ENCODE data around the gene CEBPB.

The CEBPB gene

DNA sequence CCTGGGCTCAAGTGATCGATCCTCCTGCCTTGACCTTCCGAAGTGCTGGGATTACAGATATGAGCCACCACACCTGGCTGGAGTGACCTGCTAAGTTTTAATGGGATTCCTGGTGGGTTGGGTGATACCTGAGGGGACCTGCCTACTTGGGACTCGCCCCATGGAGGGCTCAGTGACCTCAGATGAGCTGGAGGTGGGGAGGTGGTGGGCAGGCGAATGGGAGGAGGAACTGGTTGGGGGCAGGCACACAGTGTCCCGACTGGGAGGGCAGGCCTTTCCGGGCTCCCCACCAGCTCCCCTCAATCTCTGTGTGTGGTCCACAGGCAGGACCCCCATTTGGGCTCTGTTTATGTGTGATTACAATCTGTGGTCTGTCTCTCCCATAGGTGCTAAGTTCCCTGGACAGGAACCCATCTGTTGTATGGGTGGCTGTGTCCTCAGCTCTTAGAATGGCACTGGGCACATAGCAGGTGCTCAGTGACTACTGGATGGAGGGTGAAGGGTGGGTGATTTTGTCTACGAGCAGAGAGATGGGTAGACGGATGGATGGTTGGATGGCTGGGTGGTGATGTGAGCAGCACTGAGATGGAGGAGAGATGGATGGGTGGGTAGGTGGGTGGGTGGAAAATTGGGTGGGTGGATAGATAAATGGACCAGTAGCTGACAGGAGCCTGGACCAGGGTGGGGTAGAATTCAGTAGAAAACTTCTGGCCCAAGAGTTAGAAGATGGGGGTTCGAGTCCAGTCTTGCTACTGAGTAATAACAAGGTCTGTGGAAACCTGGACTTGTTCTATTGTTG is 23.8 kb downstream of the CEBPB start:
- H3K4ac ChIP-seq (ENCODE audit: low read depth, low read length), result no peak overlapping the region

DNA sequence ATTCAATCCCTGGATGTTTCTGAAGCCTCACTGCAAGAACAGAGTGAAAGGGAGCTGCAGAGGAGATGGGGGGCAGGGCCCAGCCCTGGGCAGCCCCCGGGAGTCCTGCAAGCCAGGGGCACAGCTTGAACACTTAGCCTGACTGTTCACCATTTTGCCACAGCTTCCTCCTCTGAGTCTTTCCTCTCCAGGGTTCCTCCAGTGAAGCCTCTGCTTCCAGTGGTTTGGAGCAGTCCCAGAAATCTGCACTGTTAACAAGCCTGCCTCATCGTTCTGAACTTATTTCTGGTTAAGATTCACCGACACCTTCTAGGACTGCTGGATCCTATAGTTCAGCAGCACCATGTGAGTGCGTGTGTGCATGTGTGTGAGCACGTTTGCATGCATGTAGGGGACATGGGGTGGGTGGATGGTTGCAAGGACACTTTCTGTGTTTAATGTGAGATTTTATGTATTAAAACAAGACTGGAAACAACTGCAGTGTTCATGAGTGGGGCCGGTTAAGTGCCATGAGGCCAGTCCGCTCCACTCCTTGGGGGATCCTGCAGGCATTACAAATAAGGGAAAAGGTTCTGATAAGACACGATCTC is 24.6 kb downstream of the CEBPB start:
- no peaks in the 10 kb centered on the region for H3K79me1 ChIP-seq (ENCODE audit: low read length)
- DNase-seq, result no peak
- H3K4me2 ChIP-seq (ENCODE audit: low read length), result no peak overlapping the region
- H3K79me2 ChIP-seq (ENCODE audit: control insufficient read depth, insufficient read depth, low read length), result no peaks in the 10 kb centered on the region
- no CpG with 5 or more reads among the region's 8 CpGs for WGBS (ENCODE audit: extremely low coverage, insufficient coverage, low lambda C conversion rate)
- H2AK5ac ChIP-seq (ENCODE audit: low read length), result no peak overlapping the region
- no peak overlapping the region for H2BK120ac ChIP-seq (ENCODE audit: low read depth, low read length)
- H3K56ac ChIP-seq (ENCODE audit: low read length), result no peak overlapping the region
- H3K36me3 ChIP-seq (ENCODE audit: control insufficient read depth, insufficient read depth, low read length), result no peaks in the 10 kb centered on the region
- H3K4me3 ChIP-seq (ENCODE audit: low read length), result no peak overlapping the region
- no peak overlapping the region for H2BK5ac ChIP-seq (ENCODE audit: low read length)
- no peak overlapping the region for H4K5ac ChIP-seq (ENCODE audit: low read length)
- H3K23ac ChIP-seq (ENCODE audit: low read length), result no peak overlapping the region
- no peak overlapping the region for H4K8ac ChIP-seq (ENCODE audit: low read depth, low read length)
- H2BK15ac ChIP-seq (replicated peaks; ENCODE audit: low read depth), result no peak overlapping the region
- H3K27me3 ChIP-seq (ENCODE audit: insufficient read depth, low read length, poor library complexity), result no peaks in the 10 kb centered on the region
- H3K27ac ChIP-seq (ENCODE audit: low read depth, low read length), result no peak overlapping the region
- no peak overlapping the region for H3K18ac ChIP-seq (ENCODE audit: low read length)
- H3K4me1 ChIP-seq (ENCODE audit: control insufficient read depth, low read depth, low read length), result no peaks in the 10 kb centered on the region
- no peak overlapping the region for H3K4ac ChIP-seq (ENCODE audit: low read depth, low read length)
- no peak overlapping the region for H3K9ac ChIP-seq (ENCODE audit: low read length)

More for the DNA sequence above, 23.8 kb downstream of the CEBPB start:
- no peaks in the 10 kb centered on the region for H3K79me2 ChIP-seq (ENCODE audit: control insufficient read depth, insufficient read depth, low read length)
- H3K79me1 ChIP-seq (ENCODE audit: low read length), result no peaks in the 10 kb centered on the region
- H3K18ac ChIP-seq (ENCODE audit: low read length), result no peak overlapping the region
- no peaks in the 10 kb centered on the region for H3K4me1 ChIP-seq (ENCODE audit: control insufficient read depth, low read depth, low read length)
- no peak overlapping the region for H3K9ac ChIP-seq (ENCODE audit: low read length)
- DNase-seq, result no peak
- H3K4me3 ChIP-seq (ENCODE audit: low read length), result no peak overlapping the region
- H3K27me3 ChIP-seq (ENCODE audit: insufficient read depth, low read length, poor library complexity), result no peaks in the 10 kb centered on the region
- no CpG with 5 or more reads among the region's 9 CpGs for WGBS (ENCODE audit: extremely low coverage, insufficient coverage, low lambda C conversion rate)
- no peak overlapping the region for H3K4me2 ChIP-seq (ENCODE audit: low read length)
- H2BK120ac ChIP-seq (ENCODE audit: low read depth, low read length), result no peak overlapping the region
- H3K36me3 ChIP-seq (ENCODE audit: control insufficient read depth, insufficient read depth, low read length), result no peaks in the 10 kb centered on the region
- no peak overlapping the region for H2AK5ac ChIP-seq (ENCODE audit: low read length)
- H3K56ac ChIP-seq (ENCODE audit: low read length), result no peak overlapping the region
- H2BK15ac ChIP-seq (replicated peaks; ENCODE audit: low read depth), result no peak overlapping the region
- no peak overlapping the region for H4K8ac ChIP-seq (ENCODE audit: low read depth, low read length)
- H2BK5ac ChIP-seq (ENCODE audit: low read length), result no peak overlapping the region
- H3K27ac ChIP-seq (ENCODE audit: low read depth, low read length), result no peak overlapping the region
- no peak overlapping the region for H3K23ac ChIP-seq (ENCODE audit: low read length)
- no peak overlapping the region for H4K5ac ChIP-seq (ENCODE audit: low read length)

DNA sequence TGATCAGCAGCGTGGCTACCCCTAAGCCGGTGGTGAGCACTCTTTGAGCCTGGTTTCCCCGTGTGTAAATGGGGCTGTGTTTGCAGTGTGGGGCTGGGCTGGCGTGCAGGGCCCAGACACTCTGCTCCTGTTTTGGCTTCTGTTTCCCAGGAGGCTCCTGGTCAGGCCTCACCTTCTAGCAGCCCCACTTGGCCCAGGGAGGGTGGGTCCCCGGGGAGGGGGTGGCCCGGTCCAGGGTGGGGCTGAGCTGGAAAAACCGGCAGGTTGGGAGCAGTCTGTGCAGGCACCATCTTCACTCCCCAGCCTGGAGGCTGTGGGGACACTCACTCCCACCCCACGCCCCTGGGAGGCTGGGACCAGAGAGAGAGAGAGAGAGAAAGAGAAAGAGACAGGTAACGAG is 25.3 kb downstream of the CEBPB start:
- Histone ChIP-seq H3K27ac (ENCODE audit: low read depth, low read length) (no peak overlapping the region), H4K5ac (ENCODE audit: low read length) (no peak overlapping the region), H3K56ac (ENCODE audit: low read length) (no peak overlapping the region), H3K23ac (ENCODE audit: low read length) (no peak overlapping the region), H3K79me2 (ENCODE audit: control insufficient read depth, insufficient read depth, low read length) (no peaks in the 10 kb centered on the region), H2BK120ac (ENCODE audit: low read depth, low read length) (no peak overlapping the region), H4K8ac (ENCODE audit: low read depth, low read length) (no peak overlapping the region), H3K4ac (ENCODE audit: low read depth, low read length) (no peak overlapping the region), H3K36me3 (ENCODE audit: control insufficient read depth, insufficient read depth, low read length) (no peaks in the 10 kb centered on the region), H3K18ac (ENCODE audit: low read length) (no peak overlapping the region), H3K4me1 (ENCODE audit: control insufficient read depth, low read depth, low read length) (no peaks in the 10 kb centered on the region), H2BK15ac (replicated peaks; ENCODE audit: low read depth) (no peak overlapping the region), H2BK5ac (ENCODE audit: low read length) (no peak overlapping the region), H3K9ac (ENCODE audit: low read length) (no peak overlapping the region), H3K79me1 (ENCODE audit: low read length) (no peaks in the 10 kb centered on the region), H3K4me3 (ENCODE audit: low read length) (no peak overlapping the region), H3K4me2 (ENCODE audit: low read length) (no peak overlapping the region), H3K27me3 (ENCODE audit: insufficient read depth, low read length, poor library complexity) (no peaks in the 10 kb centered on the region), H2AK5ac (ENCODE audit: low read length) (no peak overlapping the region)
- no peak for DNase-seq
- no CpG with 5 or more reads among the region's 9 CpGs for WGBS (ENCODE audit: extremely low coverage, insufficient coverage, low lambda C conversion rate)

DNA sequence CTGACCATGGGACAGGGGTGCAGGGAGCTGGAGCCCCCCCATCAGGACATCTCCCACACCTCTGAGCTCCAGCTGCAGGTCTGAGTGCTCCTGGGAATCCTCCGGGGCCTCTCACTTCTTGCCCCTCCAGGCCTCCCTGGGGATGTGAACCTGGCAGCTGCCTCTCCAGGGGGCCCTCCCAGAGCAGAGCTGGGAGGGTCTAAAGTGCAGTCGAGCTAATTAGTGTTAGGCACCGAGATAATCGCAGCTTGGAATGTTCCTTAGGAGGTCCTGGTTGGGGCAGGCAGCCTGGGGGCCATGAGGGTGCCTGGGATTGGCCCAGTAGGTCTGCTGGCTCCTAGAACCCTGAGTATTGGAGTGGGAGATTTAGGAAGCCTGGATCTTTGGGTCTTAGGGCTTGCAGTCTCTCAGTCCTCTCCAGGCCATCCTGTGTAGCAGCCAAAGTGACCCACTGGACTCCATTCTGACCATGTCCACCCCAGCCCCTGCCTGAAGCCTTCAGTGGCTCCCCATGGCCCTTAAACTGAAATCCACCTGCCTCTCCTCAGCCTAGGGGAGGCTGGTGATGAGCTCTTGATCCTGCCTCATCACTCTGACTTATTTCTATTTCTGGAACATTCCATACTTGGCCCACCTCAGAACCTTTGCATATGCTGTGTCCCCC is 26.0 kb downstream of the CEBPB start:
- Histone ChIP-seq H3K4me2 (ENCODE audit: low read length) (no peak overlapping the region), H2BK15ac (replicated peaks; ENCODE audit: low read depth) (no peak overlapping the region), H3K56ac (ENCODE audit: low read length) (no peak overlapping the region), H4K5ac (ENCODE audit: low read length) (no peak overlapping the region), H3K4ac (ENCODE audit: low read depth, low read length) (no peak overlapping the region), H3K79me1 (ENCODE audit: low read length) (no peaks in the 10 kb centered on the region), H4K8ac (ENCODE audit: low read depth, low read length) (no peak overlapping the region), H3K79me2 (ENCODE audit: control insufficient read depth, insufficient read depth, low read length) (no peaks in the 10 kb centered on the region), H2AK5ac (ENCODE audit: low read length) (no peak overlapping the region), H3K9ac (ENCODE audit: low read length) (no peak overlapping the region), H3K27me3 (ENCODE audit: insufficient read depth, low read length, poor library complexity) (no peaks in the 10 kb centered on the region), H2BK5ac (ENCODE audit: low read length) (no peak overlapping the region), H3K23ac (ENCODE audit: low read length) (no peak overlapping the region), H3K4me1 (ENCODE audit: control insufficient read depth, low read depth, low read length) (no peaks in the 10 kb centered on the region), H2BK120ac (ENCODE audit: low read depth, low read length) (no peak overlapping the region), H3K4me3 (ENCODE audit: low read length) (no peak overlapping the region), H3K18ac (ENCODE audit: low read length) (no peak overlapping the region), H3K36me3 (ENCODE audit: control insufficient read depth, insufficient read depth, low read length) (no peaks in the 10 kb centered on the region), H3K27ac (ENCODE audit: low read depth, low read length) (no peak overlapping the region)
- peak; percentile 39 for DNase-seq
- no CpG with 5 or more reads among the region's 4 CpGs for WGBS (ENCODE audit: extremely low coverage, insufficient coverage, low lambda C conversion rate)

DNA sequence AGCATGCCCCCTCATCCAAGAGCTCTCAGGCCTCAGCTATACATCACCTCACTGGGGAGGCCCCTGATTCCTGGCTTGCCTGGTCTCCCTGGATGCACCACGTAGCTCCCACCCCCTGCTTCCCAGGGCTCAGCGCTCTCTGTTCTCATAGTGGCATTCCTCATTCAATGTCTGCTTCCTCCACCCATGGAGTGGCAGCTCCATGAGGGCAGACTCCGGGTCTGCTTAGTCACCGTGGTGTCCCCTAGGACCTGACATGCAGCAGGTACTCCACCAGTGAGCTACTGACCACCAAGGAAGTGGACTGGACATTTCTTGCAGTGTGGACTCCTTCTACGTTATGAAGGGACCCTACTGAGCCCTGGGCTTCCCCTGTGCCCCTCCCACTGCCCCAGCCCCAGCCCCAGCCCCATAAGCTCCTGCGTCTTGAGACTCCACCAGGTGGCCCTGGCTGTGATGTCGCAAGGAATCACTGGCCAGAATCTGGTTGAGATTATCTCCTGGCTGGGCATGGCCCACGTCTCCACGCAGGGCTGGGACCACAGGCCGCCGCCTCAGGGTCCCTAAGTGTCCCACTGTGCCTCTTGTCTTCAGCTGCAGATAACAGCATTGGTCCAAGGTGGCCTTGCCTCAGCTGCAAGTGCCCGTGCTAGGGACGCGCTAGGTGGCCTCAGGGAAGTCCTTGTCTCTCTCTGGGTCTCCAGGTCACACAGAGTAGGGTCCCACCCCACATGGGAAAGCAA is 26.7 kb downstream of the CEBPB start:
- Histone ChIP-seq H2AK5ac (ENCODE audit: low read length) (no peak overlapping the region), H2BK5ac (ENCODE audit: low read length) (no peak overlapping the region), H4K8ac (ENCODE audit: low read depth, low read length) (no peak overlapping the region), H3K79me1 (ENCODE audit: low read length) (no peaks in the 10 kb centered on the region), H3K9ac (ENCODE audit: low read length) (no peak overlapping the region), H3K23ac (ENCODE audit: low read length) (no peak overlapping the region), H3K79me2 (ENCODE audit: control insufficient read depth, insufficient read depth, low read length) (no peaks in the 10 kb centered on the region), H3K4me3 (ENCODE audit: low read length) (no peak overlapping the region), H3K56ac (ENCODE audit: low read length) (no peak overlapping the region), H3K27me3 (ENCODE audit: insufficient read depth, low read length, poor library complexity) (no peaks in the 10 kb centered on the region), H3K4me1 (ENCODE audit: control insufficient read depth, low read depth, low read length) (no peaks in the 10 kb centered on the region), H4K5ac (ENCODE audit: low read length) (no peak overlapping the region), H3K27ac (ENCODE audit: low read depth, low read length) (no peak overlapping the region), H2BK15ac (replicated peaks; ENCODE audit: low read depth) (no peak overlapping the region), H3K4me2 (ENCODE audit: low read length) (no peak overlapping the region), H3K36me3 (ENCODE audit: control insufficient read depth, insufficient read depth, low read length) (no peaks in the 10 kb centered on the region), H2BK120ac (ENCODE audit: low read depth, low read length) (no peak overlapping the region), H3K4ac (ENCODE audit: low read depth, low read length) (no peak overlapping the region), H3K18ac (ENCODE audit: low read length) (no peak overlapping the region)
- WGBS (ENCODE audit: extremely low coverage, insufficient coverage, low lambda C conversion rate), result no CpG with 5 or more reads among the region's 14 CpGs
- DNase-seq, result no peak

All from mesendoderm (in vitro differentiated cells).